Stimulated activated memory B cell treated with anti-CD40 and anti-IgM and Interleukin-4, amounts not matched to agents 10 μg/mL and 1 μg/mL and 100 μg/mL, for 72 hours (primary cell): ENCODE data around the gene MBNL2.

ENCODE experiments used
- ATAC-seq: fragments of 150-1000 bp; cut with Tn5 transposase; 2 replicates; pipeline ENCODE4 v1.10.0; 2021
- H3K27ac Mint-ChIP-seq: one replicate; pipeline ENCODE4 v1.8.0; 2022; ENCODE audit warnings: mild to moderate bottlenecking, mixed read lengths
- H3K27me3 Mint-ChIP-seq: one replicate; pipeline ENCODE4 v1.8.0; 2022; ENCODE audit warnings: mixed read lengths
- H3K36me3 Mint-ChIP-seq: one replicate; pipeline ENCODE4 v1.8.0; 2022; ENCODE audit warnings: mixed read lengths
- H3K4me1 Mint-ChIP-seq: one replicate; pipeline ENCODE4 v1.8.0; 2022; ENCODE audit warnings: mixed read lengths
- H3K4me3 Mint-ChIP-seq: one replicate; pipeline ENCODE4 v1.8.0; 2022; ENCODE audit warnings: mild to moderate bottlenecking, moderate library complexity, mixed read lengths
- H3K9me3 Mint-ChIP-seq: one replicate; pipeline ENCODE4 v1.8.0; 2022; ENCODE audit warnings: mixed read lengths

Gene MBNL2

DNA sequence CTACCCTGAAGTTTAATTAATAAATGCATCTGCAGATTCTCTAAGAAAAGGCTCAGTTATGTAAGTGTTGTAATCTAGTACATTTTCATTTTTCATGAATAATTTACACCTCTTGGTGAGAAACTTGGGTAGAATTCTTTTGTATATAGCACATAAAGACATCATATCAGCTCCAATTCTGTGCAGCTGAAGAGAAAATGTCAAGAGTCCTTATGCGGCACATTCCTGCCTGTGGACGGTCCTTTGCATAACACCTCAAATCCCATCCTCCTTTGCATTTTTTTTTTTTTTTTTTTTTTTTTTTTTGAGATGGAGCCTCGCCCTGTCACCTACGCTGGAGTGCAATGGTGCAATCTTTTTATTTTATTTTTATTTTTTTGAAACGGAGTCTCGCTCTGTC lies 151.7 kb downstream of the MBNL2 start:
- Mint-ChIP-seq H3K9me3 (no peaks in the 10 kb centered on the region), H3K4me1 (peaks cover 8% of the 10 kb centered on the region), H3K36me3 (peaks cover 49% of the 10 kb centered on the region), H3K27me3 (no peaks in the 10 kb centered on the region), H3K27ac (no peak overlapping the region), H3K4me3 (no peak overlapping the region)
- ATAC-seq: no peak

GRCh38 chr13:97376981-97377380 lies 154.8 kb downstream of the MBNL2 start:
- Mint-ChIP-seq H3K9me3 (no peaks in the 10 kb centered on the region), H3K27ac (no peak overlapping the region), H3K4me3 (no peak overlapping the region), H3K27me3 (no peaks in the 10 kb centered on the region), H3K36me3 (peaks cover 55% of the 10 kb centered on the region), H3K4me1 (no peaks in the 10 kb centered on the region)
- ATAC-seq: no peak

DNA sequence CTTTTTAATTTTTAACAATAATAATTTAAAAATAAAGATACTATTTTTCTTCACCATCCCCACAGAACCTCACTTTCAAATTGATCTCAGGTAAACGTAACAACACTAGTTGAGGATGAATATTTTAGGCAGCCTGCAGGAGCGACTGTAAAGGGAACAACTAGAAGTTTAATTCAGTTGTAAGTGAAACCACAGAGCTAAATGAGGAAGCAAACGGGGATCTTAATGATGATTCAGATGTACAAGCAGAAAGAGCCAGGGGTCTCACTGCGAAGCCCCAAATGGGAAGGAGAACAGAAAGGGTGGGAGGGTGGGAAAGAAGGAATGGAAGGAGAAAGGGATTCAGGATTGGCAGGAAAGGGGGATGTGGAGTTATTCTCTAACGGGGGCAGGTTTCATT lies 157.3 kb downstream of the MBNL2 start:
- H3K4me1 Mint-ChIP-seq: peaks cover 4% of the 10 kb centered on the region
- H3K27me3 Mint-ChIP-seq: no peaks in the 10 kb centered on the region
- peaks cover 60% of the 10 kb centered on the region for H3K36me3 Mint-ChIP-seq
- H3K27ac Mint-ChIP-seq: no peak overlapping the region
- no peaks in the 10 kb centered on the region for H3K9me3 Mint-ChIP-seq
- H3K4me3 Mint-ChIP-seq: no peak overlapping the region
- ATAC-seq: no peak

DNA sequence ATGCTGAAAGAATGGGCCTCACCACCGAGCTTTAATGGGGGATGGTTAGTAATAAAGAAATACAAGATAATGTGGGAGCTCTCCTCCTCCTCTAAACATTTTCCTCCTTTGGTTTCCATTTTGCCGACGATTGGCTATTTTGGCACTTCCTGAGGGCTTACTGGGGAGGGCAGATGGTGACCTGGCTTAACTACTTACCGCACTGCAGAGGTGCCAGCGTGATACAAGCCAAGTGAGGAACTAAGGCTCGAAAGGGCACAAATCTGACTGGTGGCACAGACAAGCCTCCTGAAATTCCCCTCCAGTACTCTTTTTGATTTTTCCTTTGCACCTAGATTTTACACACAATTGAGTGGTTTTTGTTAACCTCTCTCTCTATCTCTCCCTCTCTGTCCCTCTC lies 158.6 kb downstream of the MBNL2 start:
- Mint-ChIP-seq H3K27ac (no peak overlapping the region), H3K4me1 (peaks cover 6% of the 10 kb centered on the region), H3K36me3 (peaks cover 49% of the 10 kb centered on the region), H3K27me3 (no peaks in the 10 kb centered on the region), H3K9me3 (no peaks in the 10 kb centered on the region), H3K4me3 (no peak overlapping the region)
- no peak for ATAC-seq

GRCh38 chr13:97381189-97381588 lies 159.1 kb downstream of the MBNL2 start:
- H3K4me3 Mint-ChIP-seq: no peak overlapping the region
- H3K9me3 Mint-ChIP-seq: no peaks in the 10 kb centered on the region
- no peak overlapping the region for H3K27ac Mint-ChIP-seq
- H3K27me3 Mint-ChIP-seq: no peaks in the 10 kb centered on the region
- peaks cover 6% of the 10 kb centered on the region for H3K4me1 Mint-ChIP-seq
- ATAC-seq: no peak
- H3K36me3 Mint-ChIP-seq: peaks cover 46% of the 10 kb centered on the region

DNA sequence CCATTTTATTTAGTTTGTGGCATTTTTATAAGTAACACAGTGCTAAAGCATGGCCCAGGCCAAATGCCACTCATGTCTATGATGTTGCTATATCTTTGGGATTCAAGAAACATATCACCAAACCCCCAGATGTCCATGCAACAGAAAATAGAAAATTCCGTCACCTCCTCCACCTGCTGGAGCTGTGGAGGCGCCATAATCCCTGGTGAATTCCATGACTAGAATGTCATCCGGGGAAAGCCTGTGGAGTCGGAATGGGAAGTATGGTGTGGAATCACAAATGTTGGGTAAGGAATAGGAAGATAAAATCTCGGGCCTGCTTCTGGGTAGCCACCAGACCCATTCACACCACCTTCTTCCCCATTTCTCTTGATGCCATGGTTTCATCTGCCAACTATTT lies 160.1 kb downstream of the MBNL2 start:
- peaks cover 38% of the 10 kb centered on the region for H3K36me3 Mint-ChIP-seq
- ATAC-seq: no peak
- H3K9me3 Mint-ChIP-seq: no peaks in the 10 kb centered on the region
- H3K4me1 Mint-ChIP-seq: peaks cover 9% of the 10 kb centered on the region
- H3K4me3 Mint-ChIP-seq: no peak overlapping the region
- H3K27ac Mint-ChIP-seq: no peak overlapping the region
- no peaks in the 10 kb centered on the region for H3K27me3 Mint-ChIP-seq

DNA sequence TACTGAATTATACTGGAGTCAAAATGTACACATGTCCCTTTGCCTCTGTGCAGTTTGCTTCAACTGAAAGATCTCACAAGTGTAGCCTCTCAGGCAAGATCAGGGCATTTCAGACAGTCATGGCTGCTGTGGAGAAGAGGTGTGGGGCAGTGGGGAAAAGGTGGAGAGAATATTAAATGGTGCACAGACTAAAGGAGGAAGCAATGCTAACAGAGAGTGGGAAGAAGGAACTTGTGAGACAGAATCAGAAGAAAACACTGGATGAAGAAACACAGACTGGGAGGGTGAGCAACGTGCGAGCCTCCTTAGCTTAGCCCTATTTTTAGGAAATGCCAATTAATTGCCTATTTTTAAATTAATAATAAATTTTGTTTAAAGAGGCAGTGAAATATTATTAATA lies 162.2 kb downstream of the MBNL2 start:
- Mint-ChIP-seq H3K9me3 (no peaks in the 10 kb centered on the region), H3K4me3 (no peak overlapping the region), H3K27me3 (no peaks in the 10 kb centered on the region), H3K4me1 (peaks cover 23% of the 10 kb centered on the region), H3K36me3 (peaks cover 33% of the 10 kb centered on the region), H3K27ac (no peak overlapping the region)
- no peak for ATAC-seq

GRCh38 chr13:97385146-97385545 lies 163.0 kb downstream of the MBNL2 start:
- ATAC-seq: no peak
- Mint-ChIP-seq H3K27me3 (no peaks in the 10 kb centered on the region), H3K36me3 (peaks cover 29% of the 10 kb centered on the region), H3K9me3 (no peaks in the 10 kb centered on the region), H3K27ac (no peak overlapping the region), H3K4me3 (no peak overlapping the region), H3K4me1 (peaks cover 23% of the 10 kb centered on the region)

- H3K9me3 Mint-ChIP-seq: no peaks in the 10 kb centered on the region
- no peaks in the 10 kb centered on the region for H3K27me3 Mint-ChIP-seq
- H3K36me3 Mint-ChIP-seq: peaks cover 26% of the 10 kb centered on the region
- no peak for ATAC-seq
- peaks cover 23% of the 10 kb centered on the region for H3K4me1 Mint-ChIP-seq
- H3K4me3 Mint-ChIP-seq: no peak overlapping the region
- no peak overlapping the region for H3K27ac Mint-ChIP-seq
Measured at GRCh38 chr13:97385854-97386253, 163.7 kb downstream of the MBNL2 start.

DNA sequence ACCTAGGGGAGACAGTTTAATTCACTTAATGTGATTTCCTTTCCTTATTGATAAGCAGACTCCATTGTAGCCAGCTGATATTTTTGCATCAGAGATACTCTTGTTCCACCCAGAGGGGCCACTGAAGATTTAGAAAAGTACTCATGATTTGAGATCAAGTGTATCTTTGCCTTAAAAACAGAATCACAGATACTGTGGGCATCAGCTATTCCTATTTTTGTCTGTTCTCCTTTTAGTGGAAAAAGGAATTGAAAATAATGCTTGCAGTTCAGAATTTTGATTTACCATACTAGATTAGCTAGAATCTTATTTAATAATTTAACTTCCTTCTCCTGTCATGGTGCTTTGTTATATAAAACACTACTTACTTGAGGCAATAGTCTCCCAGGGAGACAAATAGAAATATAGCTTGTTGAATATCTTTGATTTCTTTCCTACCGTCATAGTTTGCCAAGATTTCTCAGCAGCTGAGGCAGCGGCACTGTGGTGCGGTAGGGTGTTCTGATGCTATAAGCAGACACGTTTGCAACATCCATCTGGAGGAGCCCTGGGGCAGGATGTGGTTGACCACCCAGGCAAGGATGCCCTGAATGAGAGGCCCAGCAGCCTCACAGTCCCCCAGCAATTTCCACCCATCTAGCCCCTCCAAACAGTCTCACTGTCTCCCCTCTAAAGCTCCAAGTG lies 164.8 kb downstream of the MBNL2 start:
- Mint-ChIP-seq H3K36me3 (peaks cover 22% of the 10 kb centered on the region), H3K4me1 (peaks cover 23% of the 10 kb centered on the region), H3K4me3 (no peak overlapping the region)

GRCh38 chr13:97387485-97387839 lies 165.3 kb downstream of the MBNL2 start:
- ATAC-seq: no peak
- peaks cover 23% of the 10 kb centered on the region for H3K4me1 Mint-ChIP-seq
- no peak overlapping the region for H3K27ac Mint-ChIP-seq
- H3K36me3 Mint-ChIP-seq: peaks cover 18% of the 10 kb centered on the region
- no peaks in the 10 kb centered on the region for H3K9me3 Mint-ChIP-seq
- no peak overlapping the region for H3K4me3 Mint-ChIP-seq
- no peaks in the 10 kb centered on the region for H3K27me3 Mint-ChIP-seq

More for the DNA sequence above, 164.8 kb downstream of the MBNL2 start:
- Mint-ChIP-seq H3K9me3 (no peaks in the 10 kb centered on the region), H3K27ac (no peak overlapping the region), H3K27me3 (no peaks in the 10 kb centered on the region)
- ATAC-seq: no peak

GRCh38 chr13:97387890-97388289 lies 165.8 kb downstream of the MBNL2 start:
- Mint-ChIP-seq H3K9me3 (no peaks in the 10 kb centered on the region), H3K27me3 (no peaks in the 10 kb centered on the region), H3K4me1 (peaks cover 23% of the 10 kb centered on the region), H3K36me3 (peaks cover 14% of the 10 kb centered on the region), H3K27ac (peak overlapping the region; percentile 13), H3K4me3 (no peak overlapping the region)
- ATAC-seq: no peak

GRCh38 chr13:97388373-97388772 lies 166.2 kb downstream of the MBNL2 start:
- H3K4me1 Mint-ChIP-seq: peaks cover 23% of the 10 kb centered on the region
- H3K4me3 Mint-ChIP-seq: no peak overlapping the region
- peaks cover 13% of the 10 kb centered on the region for H3K36me3 Mint-ChIP-seq
- H3K9me3 Mint-ChIP-seq: no peaks in the 10 kb centered on the region
- ATAC-seq: peak; percentile 34
- peak overlapping the region; percentile 13 for H3K27ac Mint-ChIP-seq
- H3K27me3 Mint-ChIP-seq: no peaks in the 10 kb centered on the region

GRCh38 chr13:97390941-97391600 lies 168.9 kb downstream of the MBNL2 start:
- no peak overlapping the region for H3K27ac Mint-ChIP-seq
- no peaks in the 10 kb centered on the region for H3K27me3 Mint-ChIP-seq
- no peak for ATAC-seq
- no peaks in the 10 kb centered on the region for H3K9me3 Mint-ChIP-seq
- H3K36me3 Mint-ChIP-seq: peaks cover 8% of the 10 kb centered on the region
- H3K4me1 Mint-ChIP-seq: peaks cover 17% of the 10 kb centered on the region
- no peak overlapping the region for H3K4me3 Mint-ChIP-seq

DNA sequence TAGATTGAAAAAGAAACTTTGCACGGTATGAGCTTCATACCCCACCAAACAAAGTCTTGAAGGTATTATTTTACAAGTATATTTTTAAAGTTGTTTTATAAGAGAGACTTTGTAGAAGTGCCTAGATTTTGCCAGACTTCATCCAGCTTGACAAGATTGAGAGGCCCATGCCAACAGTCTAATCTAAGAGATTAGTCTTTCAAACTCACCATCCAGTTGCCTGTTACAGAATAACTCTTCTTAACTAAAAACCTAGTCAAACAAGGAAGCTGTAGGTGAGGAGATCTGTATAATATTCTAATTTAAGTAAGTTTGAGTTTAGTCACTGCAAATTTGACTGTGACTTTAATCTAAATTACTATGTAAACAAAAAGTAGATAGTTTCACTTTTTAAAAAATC lies 169.9 kb downstream of the MBNL2 start:
- Mint-ChIP-seq H3K4me3 (no peak overlapping the region), H3K9me3 (no peaks in the 10 kb centered on the region), H3K4me1 (peaks cover 16% of the 10 kb centered on the region), H3K36me3 (peaks cover 8% of the 10 kb centered on the region), H3K27me3 (no peaks in the 10 kb centered on the region), H3K27ac (no peak overlapping the region)
- no peak for ATAC-seq

DNA sequence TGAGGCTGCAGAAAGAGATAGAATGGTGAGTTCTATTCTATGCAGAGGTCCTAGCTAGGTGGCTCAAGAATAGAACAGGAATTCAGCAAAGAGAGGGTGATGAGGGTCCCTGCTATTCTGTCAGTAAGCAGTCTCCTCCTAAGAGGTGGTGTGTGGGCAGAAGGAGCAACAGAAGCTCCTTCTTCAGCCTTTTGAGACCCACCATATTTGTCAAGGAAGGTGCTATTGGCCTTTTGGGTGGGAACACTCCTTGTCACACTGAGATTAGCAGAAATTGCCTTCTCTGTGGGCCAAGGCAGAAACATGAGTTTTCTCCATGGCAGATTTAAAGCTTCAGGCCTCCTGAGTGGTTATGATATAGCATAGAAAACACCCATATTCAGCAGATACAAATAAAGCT lies 172.4 kb downstream of the MBNL2 start:
- no peaks in the 10 kb centered on the region for H3K36me3 Mint-ChIP-seq
- no peak for ATAC-seq
- no peaks in the 10 kb centered on the region for H3K9me3 Mint-ChIP-seq
- H3K27me3 Mint-ChIP-seq: no peaks in the 10 kb centered on the region
- H3K4me3 Mint-ChIP-seq: no peak overlapping the region
- H3K4me1 Mint-ChIP-seq: no peaks in the 10 kb centered on the region
- no peak overlapping the region for H3K27ac Mint-ChIP-seq
